Embryonic facial prominence (tissue), 1 donor: ENCODE results near the gene NXF3.
A peak's percentile ranks its signal among the peaks of the same experiment; 100 is the strongest.
"Not testable (repeated sequence)": the region's sequence is repeated elsewhere in the genome, so short reads cannot be mapped to it uniquely, and the experiment has no call there.

Source experiments
- DNase-seq: peaks from one replicate; pipeline ENCODE4 v3.0.0-alpha.2; 2016; ENCODE audit errors: extremely low spot score

The NXF3 gene

DNA sequence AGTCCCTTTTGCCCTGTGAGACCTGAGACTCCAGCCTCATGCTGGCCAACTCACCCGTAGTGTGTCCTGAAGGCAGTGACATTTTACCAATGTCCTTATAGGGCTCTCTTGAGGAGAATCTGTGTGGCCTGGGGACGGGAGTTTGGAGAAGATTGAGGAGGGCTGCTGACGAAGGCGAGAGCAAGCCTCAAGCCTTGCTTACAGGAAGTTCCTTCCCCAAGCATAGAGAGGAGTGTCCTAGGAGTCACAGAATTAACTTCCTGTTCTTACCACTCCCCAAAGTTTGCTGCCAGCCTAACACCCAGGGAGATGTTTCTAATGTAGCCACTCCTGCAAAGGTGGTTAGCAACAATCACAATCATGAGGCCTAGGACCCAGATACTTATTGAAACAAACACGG, at the start of gene NXF3:
NXF3 (minus strand) TSS at position 202 of the 400 bp plus-strand sequence; CDS start at position 82, 120 bp downstream.
- DNase-seq: no peak

DNA sequence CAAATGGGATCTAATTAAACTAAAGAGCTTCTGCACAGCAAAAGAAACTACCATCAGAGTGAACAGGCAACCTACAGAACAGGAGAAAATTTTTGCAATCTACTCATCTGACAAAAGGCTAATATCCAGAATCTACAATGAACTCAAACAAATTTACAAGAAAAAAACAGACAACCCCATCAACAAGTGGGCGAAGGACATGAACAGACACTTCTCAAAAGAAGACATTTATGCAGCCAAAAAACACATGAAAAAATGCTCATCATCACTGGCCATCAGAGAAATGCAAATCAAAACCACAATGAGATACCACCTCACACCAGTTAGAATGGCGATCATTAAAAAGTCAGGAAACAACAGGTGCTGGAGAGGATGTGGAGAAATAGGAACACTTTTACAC, 43.6 kb upstream of the NXF3 start:
- not testable (repeated sequence) for DNase-seq

GRCh38 chrX:103124284-103124683, 31.3 kb upstream of the NXF3 start:
- no peak for DNase-seq

DNA sequence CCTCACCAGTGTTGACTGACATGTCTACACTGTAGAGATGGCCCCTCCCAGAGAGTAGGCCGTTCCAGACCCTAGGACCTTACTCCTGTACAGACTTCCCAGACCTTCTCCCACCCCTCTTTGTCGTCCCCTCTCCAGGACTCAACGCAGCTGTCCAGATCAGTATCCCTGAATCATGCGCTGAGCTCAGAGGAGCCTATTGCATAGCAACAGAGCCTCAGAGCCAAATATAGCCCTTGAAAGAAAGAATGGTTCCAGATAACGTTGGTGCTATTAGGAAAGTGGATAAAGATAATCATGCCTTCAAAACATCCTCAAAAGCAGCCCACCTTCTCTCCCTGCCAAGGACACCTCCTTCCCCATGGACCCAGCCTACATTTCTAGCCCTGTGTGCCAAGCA, 27.8 kb upstream of the NXF3 start:
- DNase-seq: no peak

GRCh38 chrX:103116970-103117369, 24.0 kb upstream of the NXF3 start:
- not testable (repeated sequence) for DNase-seq

- DNase-seq: not testable (repeated sequence)
Observed at GRCh38 chrX:103109497-103109896, 16.6 kb upstream of the NXF3 start.

DNA sequence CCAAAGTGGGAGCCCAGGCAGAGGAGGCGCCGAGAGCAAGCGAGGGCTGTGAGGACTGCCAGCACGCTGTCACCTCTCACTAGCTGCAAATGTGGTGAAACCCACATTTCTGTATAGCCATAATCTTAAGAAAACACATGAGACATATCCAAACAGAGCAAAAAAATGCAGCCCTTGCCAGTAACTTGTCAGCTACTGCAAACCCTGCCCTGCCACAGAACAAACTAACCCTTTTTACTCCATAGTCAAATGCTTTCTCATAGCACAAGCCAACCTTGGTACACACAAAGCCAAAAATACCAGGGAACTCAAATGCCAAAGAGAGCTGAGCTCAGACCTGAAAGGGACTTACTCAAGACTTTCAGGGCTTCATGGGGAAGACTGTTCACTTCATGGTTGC, 14.9 kb upstream of the NXF3 start:
- DNase-seq: no peak

DNA sequence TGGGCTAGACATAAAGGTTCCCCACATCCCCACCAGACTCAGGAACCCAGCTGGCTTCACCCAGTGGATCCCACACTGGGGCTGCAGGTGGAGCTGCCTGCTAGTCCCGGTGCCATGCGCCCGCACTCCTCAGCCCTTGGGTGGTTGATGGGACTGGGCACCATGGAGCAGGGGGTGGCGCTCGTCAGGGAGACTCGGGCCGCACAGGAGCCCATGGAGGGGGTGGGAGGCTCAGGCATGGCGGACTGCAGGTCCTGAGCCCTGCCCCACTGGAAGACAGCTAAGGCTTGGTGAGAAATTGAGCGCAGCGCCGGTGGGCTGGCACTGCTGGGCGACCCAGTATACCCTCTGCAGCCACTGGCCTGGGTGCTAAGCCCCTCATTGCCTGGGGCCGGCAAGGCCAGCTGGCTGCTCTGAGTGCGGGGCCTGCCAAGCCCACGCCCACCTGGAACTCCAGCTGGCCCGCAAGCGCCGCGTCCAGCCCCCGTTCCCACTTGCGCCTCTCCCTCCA, 14.3 kb upstream of the NXF3 start:
- not testable (repeated sequence) for DNase-seq

DNA sequence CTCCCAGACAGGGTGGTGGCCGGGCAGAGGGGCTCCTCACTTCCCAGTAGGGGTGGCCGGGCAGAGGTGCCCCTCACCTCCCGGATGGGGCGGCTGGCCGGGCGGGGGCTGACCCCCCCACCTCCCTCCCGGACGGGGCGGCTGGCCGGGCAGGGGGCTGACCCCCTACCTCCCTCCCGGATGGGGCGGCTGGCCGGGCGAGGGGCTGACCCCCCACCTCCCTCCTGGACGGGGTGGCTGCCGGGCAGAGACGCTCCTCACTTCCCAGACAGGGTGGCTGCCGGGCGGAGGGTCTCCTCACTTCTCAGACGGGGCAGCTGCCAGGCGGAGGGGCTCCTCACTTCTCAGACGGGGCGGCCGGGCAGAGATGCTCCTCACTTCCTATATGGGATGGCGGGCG, 11.4 kb upstream of the NXF3 start:
- DNase-seq: not testable (repeated sequence)

DNA sequence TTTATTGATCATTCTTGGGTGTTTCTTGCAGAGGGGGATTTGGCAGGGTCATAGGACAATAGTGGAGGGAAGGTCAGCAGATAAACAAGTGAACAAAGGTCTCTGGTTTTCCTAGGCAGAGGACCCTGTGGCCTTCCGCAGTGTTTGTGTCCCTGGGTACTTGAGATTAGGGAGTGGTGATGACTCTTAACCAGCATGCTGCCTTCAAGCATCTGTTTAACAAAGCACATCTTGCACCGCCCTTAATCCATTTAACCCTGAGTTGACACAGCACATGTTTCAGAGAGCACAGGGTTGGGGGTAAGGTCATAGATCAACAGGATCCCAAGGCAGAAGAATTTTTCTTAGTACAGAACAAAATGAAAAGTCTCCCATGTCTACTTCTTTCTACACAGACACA, 10.9 kb upstream of the NXF3 start:
- not testable (repeated sequence) for DNase-seq

DNA sequence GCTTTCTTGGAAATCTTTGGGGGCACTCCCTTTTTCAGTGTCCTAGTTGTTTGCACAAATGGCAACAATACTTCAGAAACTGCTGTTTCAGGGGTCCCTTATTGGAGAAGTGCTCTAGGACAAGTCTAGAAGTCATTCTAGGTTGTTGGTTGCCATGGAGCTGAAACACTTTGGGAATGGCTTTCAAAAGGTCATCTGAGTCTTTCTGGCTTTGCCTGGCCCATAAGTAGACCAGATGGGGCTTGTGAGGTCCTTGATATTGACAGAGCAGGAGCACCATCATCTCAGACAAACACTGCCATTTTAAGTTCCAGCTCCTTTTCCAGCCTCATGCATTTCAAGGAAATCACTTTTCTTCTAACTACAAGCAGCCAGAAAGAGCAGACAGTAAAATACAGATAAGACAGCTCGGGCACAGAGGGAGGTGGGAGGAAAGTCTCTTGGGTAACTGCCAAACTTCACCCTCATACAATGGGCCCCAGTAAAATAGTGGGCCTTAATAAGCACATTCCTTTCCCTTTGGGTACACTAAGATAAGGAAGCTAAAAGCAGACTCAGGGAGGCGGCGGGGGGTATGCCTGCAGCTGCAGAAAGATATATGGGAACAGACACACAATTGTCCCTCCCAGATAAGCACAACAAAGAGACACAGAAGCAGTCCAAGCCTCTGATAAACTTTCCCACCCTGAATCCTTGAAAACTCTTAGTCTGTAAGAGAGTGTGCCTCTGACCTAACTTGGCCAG, 8.5 kb upstream of the NXF3 start:
- DNase-seq: no peak

DNA sequence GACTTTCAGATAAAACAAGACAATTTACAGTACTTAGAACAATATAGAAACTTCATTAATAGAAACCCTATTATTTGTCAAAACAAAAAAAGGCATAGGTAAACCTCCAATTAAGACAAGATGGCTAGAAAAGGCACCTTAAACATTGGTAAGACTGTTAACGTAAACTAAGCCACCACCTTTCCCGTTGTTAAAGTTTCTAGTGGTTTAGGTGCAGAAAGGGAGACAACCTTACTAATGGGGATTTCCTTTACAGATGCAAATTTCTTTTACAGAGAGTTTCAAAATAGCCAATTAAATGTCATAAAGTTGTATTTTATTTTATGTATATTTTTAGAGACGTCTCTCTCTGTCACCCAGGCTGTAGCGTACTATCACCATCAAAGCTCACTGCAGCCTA, 7.5 kb upstream of the NXF3 start:
- DNase-seq: no peak

DNA sequence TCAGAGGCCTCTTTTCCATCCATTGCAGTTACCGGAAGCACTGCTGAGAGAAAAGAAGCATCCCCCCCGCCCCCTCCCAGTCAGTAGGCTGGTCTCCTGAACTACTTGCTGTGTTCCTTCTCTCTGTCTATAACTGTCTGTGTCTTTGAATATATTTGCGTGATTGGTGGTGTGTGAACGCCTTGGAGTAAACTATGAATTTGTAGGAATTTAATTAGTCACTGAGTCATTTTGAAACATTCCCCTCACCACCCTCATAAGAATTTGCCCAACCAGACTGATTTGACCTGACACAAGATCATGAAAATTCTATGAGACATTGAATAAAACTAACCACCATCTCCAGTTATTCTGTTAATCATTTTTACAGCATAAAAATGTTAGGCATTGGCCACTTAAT, 6.7 kb upstream of the NXF3 start:
- no peak for DNase-seq

GRCh38 chrX:103098488-103098887, 5.5 kb upstream of the NXF3 start:
- DNase-seq: no peak

DNA sequence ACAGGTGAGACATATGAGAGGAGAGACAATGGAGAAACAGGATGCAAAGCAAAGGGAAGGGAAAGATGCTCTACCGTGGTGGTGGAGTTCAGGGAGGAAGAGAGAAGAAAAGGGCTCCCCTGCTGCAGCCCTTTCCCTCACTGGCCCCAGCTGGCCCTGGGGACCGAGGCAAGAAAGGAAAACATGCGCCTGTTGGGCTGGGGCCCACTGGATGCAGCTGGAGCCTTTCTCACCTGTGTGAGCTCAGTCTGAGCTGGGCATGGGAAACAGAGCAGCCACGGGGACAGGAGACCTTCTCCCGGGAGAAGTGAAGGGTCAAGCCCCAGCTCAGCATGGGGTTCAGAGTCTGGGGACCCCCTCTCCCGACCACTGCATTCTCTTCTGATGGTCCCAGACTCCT, 11.9 kb downstream of the NXF3 start:
- DNase-seq: no peak

DNA sequence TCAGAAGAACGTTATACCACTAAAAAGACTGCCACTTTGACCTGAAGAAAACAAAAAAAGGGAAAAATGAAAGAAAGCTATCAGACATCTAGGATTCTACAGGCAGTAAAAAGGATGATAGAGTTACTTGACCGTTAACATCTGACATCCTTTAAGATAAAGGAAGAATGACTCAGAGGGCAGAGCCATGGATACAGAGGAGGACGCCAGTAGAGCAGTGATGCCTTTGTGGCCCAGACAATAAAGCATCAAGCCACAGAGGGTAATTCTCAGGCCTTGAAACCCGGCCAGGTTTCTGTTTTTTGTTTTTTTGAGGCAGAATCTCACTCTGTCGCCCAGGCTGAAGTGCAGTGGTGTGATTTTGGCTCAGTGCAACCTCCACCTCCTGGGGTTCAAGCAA, 19.5 kb downstream of the NXF3 start:
- DNase-seq: no peak

GRCh38 chrX:103066606-103067005, 26.3 kb downstream of the NXF3 start:
- DNase-seq: no peak

GRCh38 chrX:103063918-103064434, 29.0 kb downstream of the NXF3 start, which contains the start of gene BEX1:
Gene BEX1 (minus strand): TSS chrX:103064171. CDS start chrX:103063274, 897 bp downstream.
- peak; percentile 15 for DNase-seq

DNA sequence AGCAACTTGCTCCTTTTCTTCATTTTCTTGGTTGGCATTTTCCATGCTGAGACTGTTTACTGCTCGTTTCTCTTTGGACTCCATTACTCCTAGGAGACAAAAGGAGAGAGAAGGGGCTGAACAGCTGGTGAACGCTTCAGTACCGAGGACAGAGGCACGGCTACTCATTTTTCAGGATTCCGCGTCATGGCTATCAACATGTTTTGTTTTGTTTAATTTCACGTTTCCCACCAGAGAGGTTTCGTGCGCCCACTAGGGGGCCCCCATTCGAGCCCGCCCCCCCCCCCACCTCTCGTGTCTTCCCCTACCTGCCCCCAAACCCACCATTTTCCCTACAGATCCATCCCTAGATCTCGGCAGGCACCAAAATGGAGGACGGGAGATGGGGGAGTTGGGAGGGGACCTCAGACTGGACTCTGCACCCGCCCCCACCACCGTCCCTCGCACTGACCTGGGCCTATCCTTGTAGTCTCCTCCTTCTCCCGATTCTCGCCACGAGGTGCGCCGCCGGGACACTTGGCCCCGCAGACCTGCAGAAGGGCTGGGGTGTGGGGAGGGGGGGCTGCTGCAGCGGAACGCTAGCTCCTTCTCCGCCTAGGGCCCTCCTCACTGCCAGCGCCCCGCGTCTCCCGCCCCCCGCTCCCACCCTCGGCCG, 29.6 kb downstream of the NXF3 start:
- peak; percentile 12 for DNase-seq

DNA sequence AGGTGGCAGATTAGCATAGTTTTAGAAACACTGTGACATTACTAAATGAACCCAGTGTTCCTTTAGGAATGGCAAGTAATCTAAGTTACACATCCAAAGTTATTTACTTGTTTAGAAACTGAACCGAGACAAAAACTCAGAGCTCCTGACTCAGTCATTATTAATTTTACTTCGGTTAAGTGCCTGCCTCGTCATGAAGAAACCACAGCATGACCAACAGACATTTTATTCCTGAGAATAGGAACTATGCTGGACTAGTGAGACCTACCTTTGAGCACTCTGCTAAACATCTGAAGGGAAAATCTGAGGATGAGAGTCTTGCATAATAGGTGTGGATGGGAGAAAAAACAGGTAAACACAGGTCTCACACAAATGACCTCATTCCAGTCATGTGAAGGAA, 31.5 kb downstream of the NXF3 start:
- no peak for DNase-seq

- DNase-seq: no peak
Observed at GRCh38 chrX:103056902-103057301, 36.0 kb downstream of the NXF3 start.

- no peak for DNase-seq
Observed at GRCh38 chrX:103052625-103053024, 40.3 kb downstream of the NXF3 start.

GRCh38 chrX:103051260-103051789, 41.6 kb downstream of the NXF3 start:
- DNase-seq: no peak
